IMR-90 (cell line): ENCODE results near the gene SLC6A6. TPM values are rescaled to one million over a fixed set of nuclear protein-coding genes. Genes with fewer than 3 reads are reported as not detected.

Experiments used
- ATAC-seq: fragments of 200-7000 bp; cut with Tn5 transposase; 2 replicates; pipeline ENCODE4 v1.9.1; 2020; ENCODE audit warnings: low read depth, mild to moderate bottlenecking, moderate library complexity
- BruUV-seq: library from RNA; stranded (reverse); fragments of 400-500 nt; replicated peaks from 2 replicates; lab custom pipeline; 2021; lab: Mats Ljungman, UMichigan
- CTCF ChIA-PET: fragments of 300-600 bp; formaldehyde crosslinking; extraction: SDS; loops from one replicate; lab custom pipeline; 2021; ENCODE audit warnings: antibody characterized with exemption; lab: Yijun Ruan, JAX
- POLR2A ChIA-PET: fragments of 300-600 bp; sonication (Branson Sonifier 250); formaldehyde crosslinking; loops from one replicate; lab custom pipeline; 2022; ENCODE audit warnings: antibody characterized with exemption; ENCODE audit not compliant: unreplicated experiment; lab: Charles Lee
- DNase-seq: peaks from one replicate; pipeline ENCODE4 v3.0.0; 2013
- H2AFZ ChIP-seq: replicated peaks from 2 replicates; pipeline ENCODE3; 2013; ENCODE audit warnings: low read length, mild to moderate bottlenecking; ENCODE audit not compliant: poor library complexity
- H2AK5ac ChIP-seq: 2 replicates; pipeline ENCODE4 v1.6.1; 2013; ENCODE audit warnings: low read depth, low read length, inconsistent platforms
- H2AK9ac ChIP-seq: replicated peaks from 2 replicates; pipeline ENCODE3; 2013; ENCODE audit warnings: mild to moderate bottlenecking, low read depth, low read length, moderate library complexity; ENCODE audit not compliant: poor library complexity
- H2BK120ac ChIP-seq: 2 replicates; pipeline ENCODE4 v1.6.1; 2013; ENCODE audit warnings: low read depth, low read length, inconsistent platforms
- H2BK15ac ChIP-seq: 3 replicates; pipeline ENCODE4 v1.6.1; 2013; ENCODE audit warnings: low read depth, low read length, inconsistent platforms
- H2BK20ac ChIP-seq: 2 replicates; pipeline ENCODE4 v1.6.1; 2013; ENCODE audit warnings: low read depth, mild to moderate bottlenecking, inconsistent platforms, low read length, moderate library complexity
- H2BK5ac ChIP-seq: 2 replicates; pipeline ENCODE4 v1.6.1; 2013; ENCODE audit warnings: mild to moderate bottlenecking, low read depth, low read length, inconsistent platforms; ENCODE audit not compliant: poor library complexity, severe bottlenecking
- H3K14ac ChIP-seq: replicated peaks from 2 replicates; pipeline ENCODE4 v1.6.1; 2013; ENCODE audit warnings: low read depth, low read length, inconsistent platforms
- H3K18ac ChIP-seq: 2 replicates; pipeline ENCODE4 v1.6.1; 2013; ENCODE audit warnings: low read depth, low read length, control low read depth
- H3K23ac ChIP-seq: 2 replicates; pipeline ENCODE4 v1.6.1; 2013; ENCODE audit warnings: low read depth, low read length, inconsistent platforms
- H3K27ac ChIP-seq: 2 replicates; pipeline ENCODE4 v1.5.1; 2013; ENCODE audit warnings: mild to moderate bottlenecking, control low read depth, low read length; ENCODE audit not compliant: insufficient read depth
- H3K27me3 ChIP-seq: 2 replicates; pipeline ENCODE4 v1.6.1; 2013; ENCODE audit warnings: low read length; ENCODE audit not compliant: control insufficient read depth, insufficient read depth
- H3K36me3 ChIP-seq: 2 replicates; pipeline ENCODE4 v1.6.1; 2013; ENCODE audit warnings: low read length, mixed read lengths; ENCODE audit not compliant: control insufficient read depth, insufficient read depth
- H3K4ac ChIP-seq: 2 replicates; pipeline ENCODE4 v1.6.1; 2013; ENCODE audit warnings: low read depth, low read length, inconsistent platforms
- H3K4me1 ChIP-seq: 2 replicates; pipeline ENCODE4 v1.6.1; 2013; ENCODE audit warnings: low read length, mixed read lengths; ENCODE audit not compliant: control insufficient read depth, insufficient read depth
- H3K4me2 ChIP-seq: 2 replicates; pipeline ENCODE4 v1.6.1; 2013; ENCODE audit warnings: low read depth, mild to moderate bottlenecking, control low read depth, low read length, moderate library complexity
- H3K4me3 ChIP-seq: 2 replicates; pipeline ENCODE4 v1.5.1; 2013; ENCODE audit warnings: low read depth, mild to moderate bottlenecking, control low read depth, low read length, moderate library complexity; ENCODE audit not compliant: insufficient read depth
- H3K56ac ChIP-seq: 2 replicates; pipeline ENCODE4 v1.6.1; 2013; ENCODE audit warnings: low read length, inconsistent platforms; ENCODE audit not compliant: insufficient read depth; ENCODE audit errors: extremely low read depth
- H3K79me1 ChIP-seq, 2 experiments: 2 replicates each; pipeline ENCODE4 v1.6.1; 2013; ENCODE audit warnings: low read length in 2 of 2, inconsistent platforms in 1 of 2, low read depth in 1 of 2
- H3K9ac ChIP-seq: 2 replicates; pipeline ENCODE4 v1.6.1; 2013; ENCODE audit warnings: low read depth, low read length, control low read depth
- H3K9me1 ChIP-seq: 2 replicates; pipeline ENCODE4 v1.6.1; 2013; ENCODE audit warnings: low read length, inconsistent platforms; ENCODE audit not compliant: insufficient read depth
- H3K9me3 ChIP-seq: 2 replicates; pipeline ENCODE4 v1.6.1; 2013; ENCODE audit warnings: low read length; ENCODE audit not compliant: control insufficient read depth, insufficient read depth
- H4K20me1 ChIP-seq: 2 replicates; pipeline ENCODE4 v1.6.1; 2013; ENCODE audit warnings: low read length, inconsistent platforms; ENCODE audit not compliant: insufficient read depth
- H4K5ac ChIP-seq: 2 replicates; pipeline ENCODE4 v1.6.1; 2013; ENCODE audit warnings: mild to moderate bottlenecking, low read depth, low read length, control low read depth
- H4K8ac ChIP-seq, 2 experiments: 2 replicates each; pipeline ENCODE4 v1.6.1; 2013; ENCODE audit warnings: low read depth in 2 of 2, low read length in 2 of 2, control low read depth in 1 of 2, inconsistent platforms in 1 of 2
- H4K91ac ChIP-seq: 2 replicates; pipeline ENCODE4 v1.6.1; 2013; ENCODE audit warnings: low read depth, low read length, inconsistent platforms; ENCODE audit not compliant: insufficient read depth
- MAZ ChIP-seq: IDR thresholded peaks from 2 replicates; pipeline ENCODE4 v1.6.1; 2012; ENCODE audit warnings: low read depth, mild to moderate bottlenecking, low read length, improper control_type of control experiment, moderate library complexity, borderline replicate concordance
- NFE2L2 ChIP-seq: fragments of 150-350 bp; IDR thresholded peaks from 2 replicates; pipeline ENCODE4 v1.6.1; 2016; ENCODE audit warnings: low read depth, mild to moderate bottlenecking, low read length
- POLR2A ChIP-seq: IDR thresholded peaks from 2 replicates; pipeline ENCODE4 v1.6.1; 2012; ENCODE audit warnings: mild to moderate bottlenecking, low read depth, low read length
- RCOR1 ChIP-seq: IDR thresholded peaks from 2 replicates; pipeline ENCODE4 v1.6.1; 2012; ENCODE audit warnings: mild to moderate bottlenecking, low read length, improper control_type of control experiment; ENCODE audit not compliant: insufficient replicate concordance
- WGBS, 2 experiments: methylation state at CpG; one replicate each; pipeline versions ENCODE4 v1.1.5 to v1.1.7; 2013; ENCODE audit warnings: missing lambda C conversion rate in 2 of 2; ENCODE audit not compliant: insufficient read length in 1 of 2; ENCODE audit errors: extremely low coverage in 2 of 2; 5-methylcytosine and 5-hydroxymethylcytosine counted together
- dilution Hi-C: fragments of 300-500 bp; cut with HindIII; formaldehyde crosslinking; loops from one replicate; pipeline ENCODE4 v1.14.3; 2018; ENCODE audit warnings: low sequenced_read_pairs; ENCODE audit not compliant: unreplicated experiment
- in situ Hi-C: fragments of 300-500 bp; cut with MboI; formaldehyde crosslinking; loops from 3 replicates; pipeline ENCODE4 v1.14.3; 2019; ENCODE audit warnings: low sequenced_read_pairs, inconsistent platforms, mixed read lengths
- intact Hi-C: fragments of 100-400 bp; cut with micrococcal nuclease; formaldehyde crosslinking; loops from 2 replicates; pipeline ENCODE4 v1.10.0; 2022
- polyA plus RNA-seq, 3 experiments: library from polyadenylated mRNA; depleted of rRNA; stranded (reverse); fragments of >200 nt; gene quantifications; 2 replicates each; pipeline ENCODE4 v1.2.3, GENCODE V29; 2012; ENCODE audit warnings: low replicate concordance in 1 of 3
- total RNA-seq: library from RNA; depleted of rRNA; stranded (reverse); fragments of >200 nt; gene quantifications from 2 replicates; pipeline ENCODE4 v1.2.3, GENCODE V29; 2012
- TF ChIP-seq, protein P1 (sequence below): fragments of 150-350 bp; IDR thresholded peaks from 2 replicates; pipeline ENCODE4 v1.6.1; 2017; ENCODE audit warnings: mild to moderate bottlenecking, antibody characterized with exemption, low read length, low read depth
- TF ChIP-seq, protein P2 (sequence below): conservative IDR thresholded peaks from 2 replicates; pipeline ENCODE4 v1.5.1; 2012; ENCODE audit warnings: mild to moderate bottlenecking, low read depth, low read length, improper control_type of control experiment

The SLC6A6 gene
- total and polyA plus RNA-seq, 2 of the 4 experiments (the other 2 are of a cell fraction): 29.9 to 39.4 TPM

DNA sequence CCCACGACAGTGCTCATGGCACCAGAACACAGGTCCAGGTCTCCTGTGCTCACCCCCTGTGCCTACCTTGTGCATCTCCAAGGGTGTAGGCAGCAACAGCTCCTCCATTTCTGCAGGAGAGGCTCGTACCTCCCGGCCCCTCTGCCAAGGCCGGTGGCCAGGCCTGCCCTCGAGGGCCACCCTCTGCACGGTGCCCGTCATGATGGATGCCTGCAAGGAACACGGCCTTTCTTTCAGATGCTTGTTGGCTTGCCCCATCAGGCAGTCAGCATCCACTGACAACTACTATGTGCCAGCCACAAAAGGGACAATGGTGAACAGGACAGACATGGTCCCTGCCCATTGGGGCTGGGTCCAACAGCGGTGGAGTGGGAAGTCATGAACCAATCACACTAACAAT lies 93.9 kb downstream of the SLC6A6 start:
- TF ChIP-seq RCOR1 (no peak), POLR2A (no peak), MAZ (no peak), NFE2L2 (no peak)
- TF ChIP-seq, protein P1, sequence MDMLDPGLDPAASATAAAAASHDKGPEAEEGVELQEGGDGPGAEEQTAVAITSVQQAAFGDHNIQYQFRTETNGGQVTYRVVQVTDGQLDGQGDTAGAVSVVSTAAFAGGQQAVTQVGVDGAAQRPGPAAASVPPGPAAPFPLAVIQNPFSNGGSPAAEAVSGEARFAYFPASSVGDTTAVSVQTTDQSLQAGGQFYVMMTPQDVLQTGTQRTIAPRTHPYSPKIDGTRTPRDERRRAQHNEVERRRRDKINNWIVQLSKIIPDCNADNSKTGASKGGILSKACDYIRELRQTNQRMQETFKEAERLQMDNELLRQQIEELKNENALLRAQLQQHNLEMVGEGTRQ: no peak
- TF ChIP-seq, protein P2, sequence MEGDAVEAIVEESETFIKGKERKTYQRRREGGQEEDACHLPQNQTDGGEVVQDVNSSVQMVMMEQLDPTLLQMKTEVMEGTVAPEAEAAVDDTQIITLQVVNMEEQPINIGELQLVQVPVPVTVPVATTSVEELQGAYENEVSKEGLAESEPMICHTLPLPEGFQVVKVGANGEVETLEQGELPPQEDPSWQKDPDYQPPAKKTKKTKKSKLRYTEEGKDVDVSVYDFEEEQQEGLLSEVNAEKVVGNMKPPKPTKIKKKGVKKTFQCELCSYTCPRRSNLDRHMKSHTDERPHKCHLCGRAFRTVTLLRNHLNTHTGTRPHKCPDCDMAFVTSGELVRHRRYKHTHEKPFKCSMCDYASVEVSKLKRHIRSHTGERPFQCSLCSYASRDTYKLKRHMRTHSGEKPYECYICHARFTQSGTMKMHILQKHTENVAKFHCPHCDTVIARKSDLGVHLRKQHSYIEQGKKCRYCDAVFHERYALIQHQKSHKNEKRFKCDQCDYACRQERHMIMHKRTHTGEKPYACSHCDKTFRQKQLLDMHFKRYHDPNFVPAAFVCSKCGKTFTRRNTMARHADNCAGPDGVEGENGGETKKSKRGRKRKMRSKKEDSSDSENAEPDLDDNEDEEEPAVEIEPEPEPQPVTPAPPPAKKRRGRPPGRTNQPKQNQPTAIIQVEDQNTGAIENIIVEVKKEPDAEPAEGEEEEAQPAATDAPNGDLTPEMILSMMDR: no peak
- Histone ChIP-seq H2AK9ac (no peak overlapping the region), H3K4me1 (no peaks in the 10 kb centered on the region), H4K20me1 (no peaks in the 10 kb centered on the region), H2AK5ac (no peak overlapping the region), H3K4ac (no peak overlapping the region), H3K4me3 (no peak overlapping the region), H3K4me2 (no peak overlapping the region), H3K79me1 (no peaks in the 10 kb centered on the region), H2BK120ac (no peak overlapping the region), H3K14ac (no peak overlapping the region), H2AFZ (no peak overlapping the region), H3K9me3 (no peaks in the 10 kb centered on the region), H3K27me3 (peaks cover 8% of the 10 kb centered on the region), H3K9ac (no peak overlapping the region), H2BK20ac (no peak overlapping the region), H4K8ac (no peak overlapping the region), H3K36me3 (no peaks in the 10 kb centered on the region), H3K56ac (no peak overlapping the region), H2BK5ac (no peak overlapping the region), H3K27ac (no peak overlapping the region), H2BK15ac (no peak overlapping the region), H3K23ac (no peak overlapping the region), H3K18ac (no peak overlapping the region), H4K91ac (no peak overlapping the region), H3K9me1 (no peaks in the 10 kb centered on the region), H4K5ac (no peak overlapping the region)
- BruUV-seq: no TSS peak
- in situ Hi-C loops: no loop called here
- ChIA-PET CTCF (no interaction called here), POLR2A (no interaction called here)
- DNase-seq: no peak
- intact Hi-C loops: no loop called here
- 93% methylated on average over 3 of the region's 9 CpGs; no CpG with 5 or more reads in 1 of the 2 experiments for WGBS, 2 experiments
- no peak for ATAC-seq
- dilution Hi-C loops: no loop called here
